Osteocyte (in vitro differentiated cells): ENCODE results near the gene PPA1. TPM values are rescaled to one million over a fixed set of nuclear protein-coding genes. Genes with fewer than 3 reads are reported as not detected.
"Not testable (repeated sequence)": the region's sequence is repeated elsewhere in the genome, so short reads cannot be mapped to it uniquely, and the experiment has no call there.

ENCODE experiments used
- DNase-seq: peaks from one replicate; pipeline ENCODE4 v3.0.0; 2021; ENCODE audit warnings: mixed read lengths; ENCODE audit not compliant: unreplicated experiment; ENCODE audit errors: extremely low spot score
- H3K27ac Mint-ChIP-seq: one replicate; pipeline ENCODE4 v1.8.0; 2021; ENCODE audit warnings: mild to moderate bottlenecking, mixed read lengths; ENCODE audit not compliant: unreplicated experiment
- H3K27me3 Mint-ChIP-seq: one replicate; pipeline ENCODE4 v1.8.0; 2021; ENCODE audit warnings: mixed read lengths; ENCODE audit not compliant: unreplicated experiment
- H3K36me3 Mint-ChIP-seq: one replicate; pipeline ENCODE4 v1.8.0; 2021; ENCODE audit warnings: mixed read lengths; ENCODE audit not compliant: unreplicated experiment
- H3K4me1 Mint-ChIP-seq: one replicate; pipeline ENCODE4 v1.8.0; 2021; ENCODE audit warnings: mixed read lengths; ENCODE audit not compliant: unreplicated experiment
- H3K4me3 Mint-ChIP-seq: one replicate; pipeline ENCODE4 v1.8.0; 2021; ENCODE audit warnings: mild to moderate bottlenecking, moderate library complexity, mixed read lengths; ENCODE audit not compliant: unreplicated experiment
- H3K9me3 Mint-ChIP-seq: one replicate; pipeline ENCODE4 v1.8.0; 2021; ENCODE audit warnings: mixed read lengths; ENCODE audit not compliant: unreplicated experiment
- total RNA-seq: library from RNA; stranded (reverse); gene quantifications from 2 replicates; pipeline ENCODE4 v1.2.1, GENCODE V29; 2021
- TF ChIP-seq, protein P1 (sequence below): fragments of 200-600 bp; sonication (generic); IDR thresholded peaks from 2 replicates; pipeline ENCODE4 v1.5.0; 2021; ENCODE audit warnings: antibody characterized with exemption, mild to moderate bottlenecking, moderate library complexity

PPA1 gene
- total RNA-seq, 1 donor from 2014 or later: 59.8 TPM

DNA sequence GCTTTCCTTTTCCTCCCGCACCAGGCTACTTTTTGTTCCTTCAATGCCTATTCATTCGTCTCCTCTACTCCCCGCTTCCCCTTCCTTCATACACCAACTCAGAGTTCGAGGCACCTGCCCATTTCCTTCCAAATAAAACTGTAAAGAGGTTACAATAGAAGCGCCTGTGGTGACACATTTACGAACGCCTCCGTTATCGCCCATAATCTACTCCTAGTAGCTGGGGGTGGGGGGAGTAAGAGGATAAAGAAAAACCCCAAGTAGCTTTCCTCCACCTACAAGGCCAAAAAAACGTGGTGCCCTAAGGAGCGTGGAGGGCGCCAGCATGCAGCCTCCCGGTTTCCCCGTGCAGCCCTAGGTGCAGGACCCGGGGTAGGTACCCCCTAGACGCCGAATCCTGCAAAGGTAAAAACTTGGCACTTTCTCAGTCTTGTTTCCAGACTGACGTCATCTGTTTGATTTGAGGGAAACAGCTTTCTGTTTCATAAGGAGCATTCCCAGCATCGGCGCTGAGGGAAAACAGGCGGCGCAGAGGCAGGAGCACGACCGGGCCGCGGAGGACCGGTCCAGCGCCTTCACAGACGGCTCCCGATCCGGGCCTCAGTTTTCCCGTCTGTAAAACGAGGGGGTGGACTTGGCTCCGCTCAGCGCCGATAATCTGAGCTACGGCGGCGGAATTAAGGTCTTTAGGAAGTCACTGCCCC, 922 bp downstream of the PPA1 start:
- H3K4me3 Mint-ChIP-seq: peak overlapping the region; percentile 97
- DNase-seq: no peak
- no peaks in the 10 kb centered on the region for H3K9me3 Mint-ChIP-seq
- H3K4me1 Mint-ChIP-seq: peaks cover 31% of the 10 kb centered on the region
- H3K27me3 Mint-ChIP-seq: no peaks in the 10 kb centered on the region
- H3K36me3 Mint-ChIP-seq: peaks cover 4% of the 10 kb centered on the region
- TF ChIP-seq, protein P1, sequence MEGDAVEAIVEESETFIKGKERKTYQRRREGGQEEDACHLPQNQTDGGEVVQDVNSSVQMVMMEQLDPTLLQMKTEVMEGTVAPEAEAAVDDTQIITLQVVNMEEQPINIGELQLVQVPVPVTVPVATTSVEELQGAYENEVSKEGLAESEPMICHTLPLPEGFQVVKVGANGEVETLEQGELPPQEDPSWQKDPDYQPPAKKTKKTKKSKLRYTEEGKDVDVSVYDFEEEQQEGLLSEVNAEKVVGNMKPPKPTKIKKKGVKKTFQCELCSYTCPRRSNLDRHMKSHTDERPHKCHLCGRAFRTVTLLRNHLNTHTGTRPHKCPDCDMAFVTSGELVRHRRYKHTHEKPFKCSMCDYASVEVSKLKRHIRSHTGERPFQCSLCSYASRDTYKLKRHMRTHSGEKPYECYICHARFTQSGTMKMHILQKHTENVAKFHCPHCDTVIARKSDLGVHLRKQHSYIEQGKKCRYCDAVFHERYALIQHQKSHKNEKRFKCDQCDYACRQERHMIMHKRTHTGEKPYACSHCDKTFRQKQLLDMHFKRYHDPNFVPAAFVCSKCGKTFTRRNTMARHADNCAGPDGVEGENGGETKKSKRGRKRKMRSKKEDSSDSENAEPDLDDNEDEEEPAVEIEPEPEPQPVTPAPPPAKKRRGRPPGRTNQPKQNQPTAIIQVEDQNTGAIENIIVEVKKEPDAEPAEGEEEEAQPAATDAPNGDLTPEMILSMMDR: no peak
- H3K27ac Mint-ChIP-seq: peak overlapping the region; percentile 94

DNA sequence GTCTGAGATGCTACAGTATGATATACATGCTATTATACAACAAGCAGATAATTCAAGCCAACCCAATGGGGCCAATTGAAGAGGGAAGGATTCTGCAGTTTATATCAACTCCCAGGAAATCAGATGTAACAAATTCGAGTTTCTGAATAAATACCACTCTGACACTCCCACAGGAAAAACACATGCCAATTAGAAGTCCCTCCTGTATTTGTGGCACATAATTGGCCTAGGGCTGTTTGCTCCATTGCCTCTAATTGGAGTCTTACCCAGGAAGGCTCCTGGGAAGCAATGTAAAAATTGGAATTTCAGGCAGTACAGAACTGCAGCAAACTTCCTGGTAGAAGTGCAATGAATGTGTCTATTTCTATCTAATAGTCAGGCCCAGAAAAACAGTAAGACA, 4.7 kb downstream of the PPA1 start:
- no peaks in the 10 kb centered on the region for H3K27me3 Mint-ChIP-seq
- H3K4me3 Mint-ChIP-seq: no peak overlapping the region
- H3K36me3 Mint-ChIP-seq: peaks cover 4% of the 10 kb centered on the region
- TF ChIP-seq, protein P1: no peak
- H3K4me1 Mint-ChIP-seq: peaks cover 24% of the 10 kb centered on the region
- H3K9me3 Mint-ChIP-seq: no peaks in the 10 kb centered on the region
- H3K27ac Mint-ChIP-seq: no peak overlapping the region
- DNase-seq: no peak

DNA sequence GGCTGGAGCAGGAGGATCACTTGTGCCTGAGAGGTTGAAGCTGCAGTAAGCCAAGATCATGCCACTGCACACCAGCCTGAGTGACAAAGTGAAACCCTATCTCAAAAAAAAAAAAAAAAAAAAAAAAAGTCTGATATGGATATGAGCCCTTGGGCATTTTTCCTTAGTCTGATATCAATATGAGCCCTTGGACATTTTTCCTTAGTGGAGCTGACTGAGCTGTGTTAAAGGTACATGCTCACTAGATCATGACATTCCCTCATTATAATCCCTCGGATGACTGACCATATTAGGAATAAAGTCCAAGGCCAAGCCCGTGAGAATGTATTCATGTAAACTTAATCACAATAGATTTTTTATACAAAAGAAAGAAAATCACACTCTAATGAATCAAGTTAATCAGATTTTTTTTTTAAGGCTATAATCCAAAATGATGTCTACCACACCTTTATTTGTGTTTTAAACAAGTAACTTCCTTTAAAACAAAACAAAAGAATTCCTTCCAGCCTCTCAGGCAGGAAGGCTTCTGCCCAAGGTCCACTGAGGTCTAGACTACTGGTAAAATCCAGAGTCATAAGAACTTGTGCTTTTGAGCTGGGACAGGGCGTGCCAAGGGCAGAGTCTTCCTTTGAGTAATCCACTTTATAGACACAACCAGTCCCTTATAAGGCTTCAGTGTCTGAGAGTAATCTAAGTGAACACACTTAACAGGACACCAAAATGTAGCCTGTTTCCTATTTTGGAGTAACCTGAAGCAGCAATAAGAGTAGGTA, 5.5 kb downstream of the PPA1 start:
- DNase-seq: no peak
- TF ChIP-seq, protein P1: no peak
- Mint-ChIP-seq H3K27me3 (no peaks in the 10 kb centered on the region), H3K4me3 (no peak overlapping the region), H3K9me3 (no peaks in the 10 kb centered on the region), H3K27ac (peak overlapping the region; percentile 41), H3K36me3 (peaks cover 7% of the 10 kb centered on the region), H3K4me1 (peaks cover 22% of the 10 kb centered on the region)

DNA sequence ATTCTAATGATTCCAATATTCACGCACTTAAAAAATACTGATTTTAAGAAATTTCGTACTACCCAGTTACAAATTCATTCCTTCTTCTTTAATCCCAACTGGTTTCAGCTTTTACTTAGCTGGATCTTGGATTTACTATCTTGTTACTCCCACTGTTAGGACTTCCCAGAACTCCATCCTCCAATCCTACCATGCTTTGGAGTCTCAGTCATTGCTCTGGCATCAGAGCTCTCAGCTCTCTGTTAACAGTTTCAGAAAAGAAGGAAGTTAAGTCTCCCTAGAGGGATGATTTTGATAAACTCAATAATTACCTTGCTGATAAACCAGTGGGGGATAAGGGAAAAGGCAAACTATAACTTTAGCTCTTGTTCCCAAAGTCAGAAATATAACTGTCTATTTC, 9.5 kb downstream of the PPA1 start:
- peak overlapping the region; percentile 7 for H3K27ac Mint-ChIP-seq
- peaks cover 18% of the 10 kb centered on the region for H3K4me1 Mint-ChIP-seq
- no peak for DNase-seq
- TF ChIP-seq, protein P1: no peak
- no peak overlapping the region for H3K4me3 Mint-ChIP-seq
- H3K27me3 Mint-ChIP-seq: no peaks in the 10 kb centered on the region
- no peaks in the 10 kb centered on the region for H3K9me3 Mint-ChIP-seq
- peaks cover 7% of the 10 kb centered on the region for H3K36me3 Mint-ChIP-seq

DNA sequence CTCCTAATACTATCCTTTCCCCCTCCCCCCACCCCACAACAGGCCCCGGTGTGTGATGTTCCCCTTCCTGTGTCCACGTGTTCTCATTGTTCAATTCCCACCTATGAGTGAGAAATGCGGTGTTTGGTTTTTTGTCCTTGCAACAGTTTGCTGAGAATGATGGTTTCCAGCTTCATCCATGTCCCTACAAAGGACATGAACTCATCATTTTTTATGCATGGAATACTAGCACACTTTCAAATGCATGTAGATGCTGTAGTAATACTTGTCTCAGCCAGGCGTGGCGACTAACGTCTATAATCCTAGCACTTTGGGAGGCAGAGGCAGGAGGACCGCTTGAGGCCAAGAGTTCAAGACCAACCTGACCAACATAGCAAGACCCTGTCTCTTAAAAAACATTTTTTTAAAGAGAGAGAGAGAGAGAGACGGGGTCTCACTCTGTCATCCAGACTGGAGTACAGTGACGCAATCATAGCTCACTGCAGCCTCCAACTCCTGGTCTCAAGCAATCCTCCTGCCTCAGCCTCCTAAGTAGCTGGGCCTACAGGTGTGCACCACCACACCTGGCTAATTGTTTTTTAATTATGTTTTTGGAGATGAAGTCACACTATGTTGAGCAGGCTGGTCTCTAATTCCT, 10.3 kb downstream of the PPA1 start:
- not testable (repeated sequence) for H3K4me3 Mint-ChIP-seq
- peaks cover 14% of the 10 kb centered on the region for H3K4me1 Mint-ChIP-seq

More for the DNA sequence above, 10.3 kb downstream of the PPA1 start:
- H3K36me3 Mint-ChIP-seq, H3K27me3 Mint-ChIP-seq, DNase-seq, H3K27ac Mint-ChIP-seq, H3K9me3 Mint-ChIP-seq: not testable (repeated sequence)
